ENCODE results near the gene HOXA13.

HOXA13 gene

GRCh38 chr7:27200761-27201579, 1.1 kb upstream of the HOXA13 start:
- Histone ChIP-seq H3K4me3 (ENCODE audit: low read depth in 1 of 5, low read length in 5 of 5) (peak overlapping the region; percentile 45 to 60 (median 55)), H3K9me3 (ENCODE audit: control insufficient read depth in 5 of 5, low read length in 5 of 5) (peaks cover 0 to 2% (median 0%) of the 10 kb centered on the region in 5 donors), H3K27ac (ENCODE audit: low read depth, low read length) (no peak overlapping the region), H3K4me1 (ENCODE audit: control insufficient read depth in 5 of 5, insufficient read depth in 5 of 5, low read length in 5 of 5) (peaks cover 2 to 56% (median 47%) of the 10 kb centered on the region in 5 donors), H3K36me3 (ENCODE audit: control insufficient read depth in 5 of 5, insufficient read depth in 5 of 5, low read length in 5 of 5) (no peaks in the 10 kb centered on the region), H3K9ac (ENCODE audit: low read length in 5 of 5) (no peak overlapping the region), H3K27me3 (ENCODE audit: control insufficient read depth in 5 of 5, insufficient read depth in 4 of 5, low read length in 5 of 5) (peaks cover 73 to 88% (median 77%) of the 10 kb centered on the region in 5 donors)

GRCh38 chr7:27198871-27199801, 755 bp downstream of the HOXA13 start:
- H3K9me3 ChIP-seq (ENCODE audit: control insufficient read depth in 5 of 5, low read length in 5 of 5) = no peaks in the 10 kb centered on the region
- H3K27ac ChIP-seq (ENCODE audit: low read depth, low read length) = no peak overlapping the region
- H3K9ac ChIP-seq (ENCODE audit: low read length in 5 of 5) = peak overlapping the region in 1 of 5 donors; percentile 2
- H3K4me1 ChIP-seq (ENCODE audit: control insufficient read depth in 5 of 5, insufficient read depth in 5 of 5, low read length in 5 of 5) = peaks cover 2 to 39% (median 33%) of the 10 kb centered on the region in 5 donors
- no peaks in the 10 kb centered on the region for H3K36me3 ChIP-seq (ENCODE audit: control insufficient read depth in 5 of 5, insufficient read depth in 5 of 5, low read length in 5 of 5)
- peak overlapping the region in 4 of 5 donors; percentile 34 to 60 (median 47) for H3K4me3 ChIP-seq (ENCODE audit: low read depth in 1 of 5, low read length in 5 of 5)
- H3K27me3 ChIP-seq (ENCODE audit: control insufficient read depth in 5 of 5, insufficient read depth in 4 of 5, low read length in 5 of 5) = peaks cover 70 to 87% (median 72%) of the 10 kb centered on the region in 5 donors

DNA sequence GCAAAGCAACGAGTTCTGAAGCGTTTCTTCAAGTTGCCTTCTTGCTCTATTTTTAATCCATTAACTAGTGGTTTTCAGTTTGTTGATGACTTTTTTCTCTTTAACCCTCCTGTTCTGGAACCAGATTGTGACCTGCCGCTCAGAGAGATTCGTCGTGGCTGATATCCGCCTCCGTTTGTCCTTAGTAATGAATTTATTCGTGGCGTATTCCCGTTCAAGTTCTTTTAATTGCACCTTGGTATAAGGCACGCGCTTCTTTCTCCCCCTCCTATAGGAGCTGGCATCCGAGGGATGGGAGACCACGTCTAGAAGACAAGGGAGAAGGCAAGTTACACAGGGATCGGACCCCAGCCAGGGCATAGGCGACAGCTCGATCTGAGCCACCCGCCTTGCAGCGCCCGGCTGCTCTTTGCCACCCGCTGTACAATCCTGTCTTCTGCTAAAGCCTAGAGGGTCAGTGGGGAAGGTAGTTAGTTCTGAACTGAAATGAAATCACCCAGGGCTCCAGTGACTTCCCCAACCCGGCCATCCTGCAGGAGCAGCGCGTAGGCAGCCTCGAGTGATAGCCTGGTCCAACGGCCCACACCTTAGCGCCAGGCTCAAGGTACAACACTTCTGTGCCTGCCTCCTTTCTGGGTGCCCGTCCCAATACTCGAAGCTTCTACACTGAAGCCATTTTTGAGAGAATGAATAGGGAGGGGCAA, 1.6 kb downstream of the HOXA13 start:
- Histone ChIP-seq H3K27me3 (ENCODE audit: control insufficient read depth in 5 of 5, insufficient read depth in 4 of 5, low read length in 5 of 5) (peaks cover 67 to 86% (median 73%) of the 10 kb centered on the region in 5 donors), H3K9ac (ENCODE audit: low read length in 5 of 5) (no peak overlapping the region), H3K27ac (ENCODE audit: low read depth, low read length) (no peak overlapping the region), H3K4me3 (ENCODE audit: low read depth in 1 of 5, low read length in 5 of 5) (peak overlapping the region in 2 of 5 donors; percentile 48 to 60), H3K4me1 (ENCODE audit: control insufficient read depth in 5 of 5, insufficient read depth in 5 of 5, low read length in 5 of 5) (peaks cover 2 to 44% (median 36%) of the 10 kb centered on the region in 5 donors), H3K9me3 (ENCODE audit: control insufficient read depth in 5 of 5, low read length in 5 of 5) (no peaks in the 10 kb centered on the region), H3K36me3 (ENCODE audit: control insufficient read depth in 5 of 5, insufficient read depth in 5 of 5, low read length in 5 of 5) (no peaks in the 10 kb centered on the region)

DNA sequence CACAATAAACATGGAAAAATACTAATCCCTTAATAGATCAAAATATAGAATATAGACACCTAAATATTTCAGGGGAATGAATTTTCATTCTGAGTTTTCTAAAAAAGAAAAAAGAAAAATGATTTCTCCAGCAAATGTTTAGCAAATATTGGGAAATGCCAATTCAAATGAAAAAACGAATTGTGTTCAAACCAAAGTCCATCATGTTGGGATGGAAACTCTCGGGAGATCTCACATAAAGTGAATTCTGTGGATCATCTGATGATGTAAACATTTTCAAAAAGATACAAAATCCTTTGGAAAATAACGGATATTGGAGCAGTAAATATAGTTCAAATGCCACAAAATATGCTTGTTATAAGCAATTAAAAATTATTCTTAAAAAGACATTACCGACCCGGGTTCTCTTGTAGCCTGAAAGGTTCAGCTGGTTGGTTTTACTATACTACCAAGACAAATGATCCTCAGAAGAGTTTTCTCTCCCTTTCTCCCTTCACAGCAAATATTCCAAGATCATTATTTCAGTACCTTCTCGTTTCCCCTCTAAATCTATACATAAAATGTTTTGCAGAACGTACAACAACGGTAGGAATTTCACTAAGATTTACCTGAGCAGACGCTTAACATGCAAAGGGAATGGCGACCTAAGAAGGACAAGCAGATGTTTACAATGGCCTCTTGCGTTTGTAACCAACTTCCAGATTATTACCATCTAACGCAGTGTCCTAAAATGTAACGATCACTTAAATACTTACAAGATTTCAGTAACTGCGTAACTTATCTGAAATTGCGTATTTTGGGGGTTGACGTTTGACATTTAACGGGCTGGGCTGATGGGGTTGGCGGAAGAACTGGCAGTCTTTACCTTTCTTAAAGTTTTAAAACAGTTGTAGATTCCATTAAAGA, 2.5 kb downstream of the HOXA13 start:
- H3K36me3 ChIP-seq (ENCODE audit: control insufficient read depth in 5 of 5, insufficient read depth in 5 of 5, low read length in 5 of 5) = no peaks in the 10 kb centered on the region
- no peak overlapping the region for H3K27ac ChIP-seq (ENCODE audit: low read depth, low read length)
- no peaks in the 10 kb centered on the region for H3K9me3 ChIP-seq (ENCODE audit: control insufficient read depth in 5 of 5, low read length in 5 of 5)
- H3K4me3 ChIP-seq (ENCODE audit: low read depth in 1 of 5, low read length in 5 of 5) = no peak overlapping the region
- no peak overlapping the region for H3K9ac ChIP-seq (ENCODE audit: low read length in 5 of 5)
- H3K27me3 ChIP-seq (ENCODE audit: control insufficient read depth in 5 of 5, insufficient read depth in 4 of 5, low read length in 5 of 5) = peaks cover 58 to 82% (median 71%) of the 10 kb centered on the region in 5 donors
- peaks cover 2 to 53% (median 41%) of the 10 kb centered on the region in 5 donors for H3K4me1 ChIP-seq (ENCODE audit: control insufficient read depth in 5 of 5, insufficient read depth in 5 of 5, low read length in 5 of 5)

- no peak overlapping the region for H3K27ac ChIP-seq (ENCODE audit: low read depth, low read length)
- no peaks in the 10 kb centered on the region for H3K36me3 ChIP-seq (ENCODE audit: control insufficient read depth in 5 of 5, insufficient read depth in 5 of 5, low read length in 5 of 5)
- peaks cover 2 to 53% (median 40%) of the 10 kb centered on the region in 5 donors for H3K4me1 ChIP-seq (ENCODE audit: control insufficient read depth in 5 of 5, insufficient read depth in 5 of 5, low read length in 5 of 5)
- no peaks in the 10 kb centered on the region for H3K9me3 ChIP-seq (ENCODE audit: control insufficient read depth in 5 of 5, low read length in 5 of 5)
- H3K27me3 ChIP-seq (ENCODE audit: control insufficient read depth in 5 of 5, insufficient read depth in 4 of 5, low read length in 5 of 5) = peaks cover 55 to 82% (median 71%) of the 10 kb centered on the region in 5 donors
- H3K9ac ChIP-seq (ENCODE audit: low read length in 5 of 5) = no peak overlapping the region
- H3K4me3 ChIP-seq (ENCODE audit: low read depth in 1 of 5, low read length in 5 of 5) = no peak overlapping the region
Observed at GRCh38 chr7:27196287-27196767, 3.6 kb downstream of the HOXA13 start.

DNA sequence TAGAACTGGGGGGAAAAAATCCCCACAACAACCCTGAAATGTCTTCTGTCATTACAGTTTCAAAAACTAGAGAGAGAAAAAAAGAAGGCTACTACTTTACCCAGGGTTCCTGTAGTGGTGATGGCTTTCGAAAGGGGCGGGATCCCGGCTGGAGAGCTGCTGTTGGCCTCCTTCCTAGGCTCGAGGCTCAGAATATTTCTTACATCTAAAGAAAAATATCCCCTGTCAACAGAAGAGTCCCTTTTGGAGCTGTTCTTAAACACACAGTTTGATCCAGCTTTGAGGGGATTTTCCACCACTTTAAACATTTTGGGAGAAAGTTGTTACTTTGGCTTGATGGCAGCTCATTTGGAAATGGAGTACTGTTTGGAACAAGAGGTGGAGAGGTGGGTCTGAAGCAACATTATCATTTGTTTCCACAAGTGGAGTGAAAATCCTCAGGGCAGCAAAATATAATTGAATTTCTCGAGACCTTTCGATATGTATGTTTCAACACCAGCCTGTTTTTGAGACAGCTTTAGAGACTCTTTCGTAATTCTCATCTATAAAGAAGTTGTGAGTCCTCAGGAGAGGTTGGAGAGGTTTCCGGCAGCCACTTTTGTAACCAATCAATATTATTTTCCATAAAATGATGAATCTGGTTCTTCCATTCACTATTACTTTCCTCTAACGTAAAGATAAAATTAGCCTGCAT, 5.1 kb downstream of the HOXA13 start:
- Histone ChIP-seq H3K27ac (ENCODE audit: low read depth, low read length) (no peak overlapping the region), H3K27me3 (ENCODE audit: control insufficient read depth in 5 of 5, insufficient read depth in 4 of 5, low read length in 5 of 5) (peaks cover 45 to 85% (median 70%) of the 10 kb centered on the region in 5 donors), H3K36me3 (ENCODE audit: control insufficient read depth in 5 of 5, insufficient read depth in 5 of 5, low read length in 5 of 5) (no peaks in the 10 kb centered on the region), H3K9ac (ENCODE audit: low read length in 5 of 5) (no peak overlapping the region), H3K4me1 (ENCODE audit: control insufficient read depth in 5 of 5, insufficient read depth in 5 of 5, low read length in 5 of 5) (peaks cover 2 to 38% (median 29%) of the 10 kb centered on the region in 5 donors), H3K9me3 (ENCODE audit: control insufficient read depth in 5 of 5, low read length in 5 of 5) (no peaks in the 10 kb centered on the region), H3K4me3 (ENCODE audit: low read depth in 1 of 5, low read length in 5 of 5) (no peak overlapping the region)

- H3K27me3 ChIP-seq (ENCODE audit: control insufficient read depth in 5 of 5, insufficient read depth in 4 of 5, low read length in 5 of 5) = peaks cover 42 to 90% (median 77%) of the 10 kb centered on the region in 5 donors
- no peaks in the 10 kb centered on the region for H3K36me3 ChIP-seq (ENCODE audit: control insufficient read depth in 5 of 5, insufficient read depth in 5 of 5, low read length in 5 of 5)
- no peak overlapping the region for H3K27ac ChIP-seq (ENCODE audit: low read depth, low read length)
- H3K4me1 ChIP-seq (ENCODE audit: control insufficient read depth in 5 of 5, insufficient read depth in 5 of 5, low read length in 5 of 5) = peaks cover 2 to 38% (median 29%) of the 10 kb centered on the region in 5 donors
- no peak overlapping the region for H3K9ac ChIP-seq (ENCODE audit: low read length in 5 of 5)
- no peak overlapping the region for H3K4me3 ChIP-seq (ENCODE audit: low read depth in 1 of 5, low read length in 5 of 5)
- H3K9me3 ChIP-seq (ENCODE audit: control insufficient read depth in 5 of 5, low read length in 5 of 5) = no peaks in the 10 kb centered on the region
Observed at GRCh38 chr7:27194002-27194352, 5.9 kb downstream of the HOXA13 start.

DNA sequence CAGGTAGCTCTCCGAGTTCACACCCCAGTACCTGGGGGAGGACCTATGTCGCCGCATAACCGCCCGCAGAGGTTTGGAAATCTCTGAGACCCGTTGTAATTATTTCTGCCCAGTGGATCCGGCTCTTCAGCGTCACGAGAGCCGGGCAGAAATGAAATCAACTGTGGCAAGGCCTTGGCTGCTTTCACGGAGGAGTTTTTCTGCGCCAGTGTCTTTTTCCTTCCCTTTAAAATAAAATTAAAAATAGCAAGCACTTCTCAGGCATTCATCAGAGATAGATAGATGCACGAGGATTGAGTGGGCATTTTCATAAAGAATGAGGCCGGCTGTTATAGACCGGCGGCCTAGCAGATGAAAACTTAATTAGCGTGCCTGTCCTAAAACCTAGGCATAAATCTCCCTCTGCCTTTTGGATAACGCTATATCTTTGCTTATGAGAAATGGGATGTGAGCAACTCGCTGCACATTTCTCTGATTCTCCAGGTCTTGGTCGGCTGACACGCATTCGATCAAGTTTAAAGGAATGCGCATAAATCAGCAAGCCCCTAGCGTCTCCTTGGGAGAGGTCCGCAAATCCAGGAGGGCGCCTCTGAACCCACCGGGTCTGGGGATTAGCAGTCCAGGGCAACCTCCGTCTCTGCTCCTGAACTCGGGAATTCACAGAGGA, 6.4 kb downstream of the HOXA13 start:
- Histone ChIP-seq H3K9me3 (ENCODE audit: control insufficient read depth in 5 of 5, low read length in 5 of 5) (no peaks in the 10 kb centered on the region), H3K27me3 (ENCODE audit: control insufficient read depth in 5 of 5, insufficient read depth in 4 of 5, low read length in 5 of 5) (peaks cover 37 to 89% (median 78%) of the 10 kb centered on the region in 5 donors), H3K36me3 (ENCODE audit: control insufficient read depth in 5 of 5, insufficient read depth in 5 of 5, low read length in 5 of 5) (no peaks in the 10 kb centered on the region), H3K9ac (ENCODE audit: low read length in 5 of 5) (no peak overlapping the region), H3K4me1 (ENCODE audit: control insufficient read depth in 5 of 5, insufficient read depth in 5 of 5, low read length in 5 of 5) (peaks cover 2 to 38% (median 27%) of the 10 kb centered on the region in 5 donors), H3K27ac (ENCODE audit: low read depth, low read length) (no peak overlapping the region), H3K4me3 (ENCODE audit: low read depth in 1 of 5, low read length in 5 of 5) (peak overlapping the region in 4 of 5 donors; percentile 19 to 61 (median 54))

Measured in subcutaneous abdominal adipose tissue (tissue), 5 donors.